SH-SY5Y (cell line): ENCODE results near the gene BCKDHB.

Experiments used
- GATA2 ChIP-seq: IDR thresholded peaks from 2 replicates; pipeline ENCODE4 v1.6.1; 2011; ENCODE audit warnings: mild to moderate bottlenecking, low read depth, low read length
- GATA3 ChIP-seq: IDR thresholded peaks from 2 replicates; pipeline ENCODE4 v1.6.1; 2011; ENCODE audit warnings: low read depth, mild to moderate bottlenecking, low read length, moderate library complexity

DNA sequence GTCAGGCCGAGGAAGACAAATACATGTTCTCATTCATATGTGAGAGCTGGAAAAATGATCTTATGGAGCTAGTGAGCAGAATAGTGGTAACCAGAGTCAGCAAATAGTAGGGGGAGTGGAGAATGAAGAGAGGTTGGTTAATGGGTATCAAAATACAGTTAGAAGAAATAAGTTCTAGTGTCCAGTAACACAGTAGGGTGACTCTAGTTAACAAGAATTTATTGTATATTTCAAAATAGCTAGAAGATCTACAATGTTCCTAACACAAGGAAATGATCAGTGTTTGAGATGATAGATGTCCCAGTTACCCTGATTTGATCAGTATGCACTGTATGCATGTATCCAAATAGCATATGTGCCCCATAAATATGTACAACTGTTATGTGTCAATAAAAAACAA lies 128.4 kb downstream of the BCKDHB start:
- TF ChIP-seq GATA2 (no peak), GATA3 (no peak)
